Measurements from ENCODE around the gene DBNL. TPM values are rescaled to one million over a fixed set of nuclear protein-coding genes. Genes with fewer than 3 reads are reported as not detected.
"Not testable (repeated sequence)": the region's sequence is repeated elsewhere in the genome, so short reads cannot be mapped to it uniquely, and the experiment has no call there.

The DBNL gene
- total and polyA plus RNA-seq, 4 donors = 80.1 to 105 (median 93.8) TPM

DNA sequence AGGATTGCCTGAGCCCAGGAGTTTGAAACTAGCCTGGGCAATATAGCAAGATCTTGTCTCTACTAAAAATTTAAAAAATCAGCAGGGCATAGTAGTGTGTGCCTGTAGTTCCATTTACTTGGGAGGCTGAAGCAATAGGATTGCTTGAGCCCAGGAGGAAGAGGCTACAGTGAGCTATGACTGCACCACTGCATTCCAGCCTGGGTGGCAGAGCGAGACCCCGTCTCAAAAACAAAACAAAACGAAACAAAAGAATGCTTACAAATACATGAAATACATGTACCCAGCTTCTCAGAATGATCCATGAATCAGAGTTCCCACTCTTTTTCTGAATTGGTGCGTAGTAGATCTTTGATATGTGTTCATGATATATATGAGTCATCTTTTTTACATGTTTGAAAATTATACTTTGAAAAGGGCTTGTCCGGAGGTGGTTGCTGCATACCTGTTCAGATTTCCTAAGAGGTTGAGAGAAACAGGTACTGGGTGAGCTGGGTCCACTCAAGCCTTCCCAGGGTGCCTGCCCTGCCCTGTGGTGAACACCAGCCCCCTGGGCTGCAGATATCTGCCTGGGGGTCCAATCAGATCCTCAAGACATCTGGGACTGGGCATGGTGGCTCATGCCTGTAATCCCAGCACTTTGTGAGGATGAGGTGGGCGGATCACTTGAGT, 21.6 kb upstream of the DBNL start:
- intact Hi-C loops (cut with DNase I); DNase-seq; H3K27me3 ChIP-seq (ENCODE audit: control insufficient read depth in 1 of 2, insufficient read depth in 2 of 2, low read length in 1 of 2); H3K36me3 ChIP-seq (ENCODE audit: control insufficient read depth in 1 of 2, insufficient read depth in 2 of 2, low read length in 1 of 2); H3K4me1 ChIP-seq (ENCODE audit: control insufficient read depth in 1 of 2, insufficient read depth in 2 of 2, low read length in 2 of 2); H3K27ac ChIP-seq (ENCODE audit: low read depth in 1 of 2, low read length in 2 of 2); H3K9me3 ChIP-seq (ENCODE audit: control insufficient read depth, low read length); H3K4me3 ChIP-seq (ENCODE audit: low read length in 2 of 2); ATAC-seq (ENCODE audit: low FRiP score): not testable (repeated sequence)
- 60 to 64% methylated on average over 6 of the region's 6 CpGs for WGBS, 2 donors

DNA sequence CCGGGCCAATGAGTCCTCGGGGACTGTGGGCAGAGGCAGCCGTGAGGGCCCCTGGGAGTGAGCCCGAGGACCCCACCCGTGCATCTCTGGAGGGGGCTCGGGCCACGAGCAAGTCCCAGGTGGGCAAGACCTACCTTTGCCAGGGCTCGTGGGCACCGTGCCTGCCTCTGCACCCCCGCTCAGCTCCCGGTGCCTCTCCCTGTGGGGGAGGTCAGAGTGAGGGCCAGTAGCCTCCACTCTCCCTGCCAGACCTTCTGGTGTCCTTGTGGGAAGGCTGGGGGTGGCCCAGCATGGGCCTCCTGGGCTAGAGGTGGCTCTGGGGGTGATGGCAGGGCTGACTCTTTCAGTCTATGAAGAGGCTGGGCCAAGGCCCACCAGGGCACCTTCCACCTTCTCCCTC, 15.1 kb upstream of the DBNL start:
- H3K4me1 ChIP-seq (ENCODE audit: control insufficient read depth in 1 of 2, insufficient read depth in 2 of 2, low read length in 2 of 2); H3K27me3 ChIP-seq (ENCODE audit: control insufficient read depth in 1 of 2, insufficient read depth in 2 of 2, low read length in 1 of 2); H3K27ac ChIP-seq (ENCODE audit: low read depth in 1 of 2, low read length in 2 of 2); H3K36me3 ChIP-seq (ENCODE audit: control insufficient read depth in 1 of 2, insufficient read depth in 2 of 2, low read length in 1 of 2); intact Hi-C loops (cut with DNase I); H3K4me3 ChIP-seq (ENCODE audit: low read length in 2 of 2); H3K9me3 ChIP-seq (ENCODE audit: control insufficient read depth, low read length); DNase-seq; ATAC-seq (ENCODE audit: low FRiP score): not testable (repeated sequence)
- WGBS, 2 donors = 90 to 93% methylated on average over 3 to 6 of the region's 11 CpGs

DNA sequence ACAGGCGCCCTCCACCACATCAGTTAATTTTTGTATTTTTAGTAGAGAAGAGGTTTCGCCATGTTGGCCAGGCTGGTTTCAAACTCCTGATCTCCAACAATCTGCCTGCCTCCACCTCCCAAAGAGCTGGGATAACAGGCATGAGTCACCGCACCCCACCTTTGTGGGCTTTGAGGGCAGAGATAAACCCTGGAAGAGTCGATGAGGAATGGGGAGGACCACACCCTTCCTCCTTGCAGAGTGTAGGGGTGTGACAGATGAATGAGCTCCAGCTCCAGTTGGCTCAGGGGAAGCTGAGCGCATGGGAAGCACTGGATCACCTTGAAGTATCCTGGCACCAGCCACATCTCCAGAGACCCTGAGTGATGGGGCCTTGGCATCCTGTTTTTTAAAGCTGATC, 14.5 kb upstream of the DBNL start:
- DNase-seq; H3K4me3 ChIP-seq (ENCODE audit: low read length in 2 of 2); intact Hi-C loops (cut with DNase I); H3K27me3 ChIP-seq (ENCODE audit: control insufficient read depth in 1 of 2, insufficient read depth in 2 of 2, low read length in 1 of 2); H3K27ac ChIP-seq (ENCODE audit: low read depth in 1 of 2, low read length in 2 of 2); H3K4me1 ChIP-seq (ENCODE audit: control insufficient read depth in 1 of 2, insufficient read depth in 2 of 2, low read length in 2 of 2); H3K9me3 ChIP-seq (ENCODE audit: control insufficient read depth, low read length); ATAC-seq (ENCODE audit: low FRiP score); H3K36me3 ChIP-seq (ENCODE audit: control insufficient read depth in 1 of 2, insufficient read depth in 2 of 2, low read length in 1 of 2): not testable (repeated sequence)
- 93 to 100% methylated on average over 3 to 4 of the region's 5 CpGs for WGBS, 2 donors

DNA sequence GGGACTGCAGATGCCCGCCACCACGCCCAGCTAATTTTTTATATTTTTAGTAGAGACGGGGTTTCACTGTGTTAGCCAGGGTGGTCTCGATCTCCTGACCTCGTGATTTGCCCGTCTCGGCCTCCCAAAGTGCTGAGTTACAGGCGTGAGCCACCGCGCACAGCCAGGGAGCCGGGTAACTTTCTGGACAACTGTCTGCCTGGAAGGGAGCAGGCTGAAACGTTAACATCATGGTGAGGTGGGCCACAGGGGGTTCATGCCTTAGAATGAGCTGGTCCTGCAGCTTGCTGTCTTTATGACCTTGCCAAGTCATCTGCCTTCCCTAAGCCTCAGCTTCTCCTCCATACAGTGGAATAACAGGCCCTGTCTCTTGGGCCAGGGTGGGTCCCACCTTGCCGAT, 13.2 kb upstream of the DBNL start:
- H3K36me3 ChIP-seq (ENCODE audit: control insufficient read depth in 1 of 2, insufficient read depth in 2 of 2, low read length in 1 of 2); H3K4me3 ChIP-seq (ENCODE audit: low read length in 2 of 2); intact Hi-C loops (cut with DNase I); DNase-seq; ATAC-seq (ENCODE audit: low FRiP score); H3K27ac ChIP-seq (ENCODE audit: low read depth in 1 of 2, low read length in 2 of 2); H3K27me3 ChIP-seq (ENCODE audit: control insufficient read depth in 1 of 2, insufficient read depth in 2 of 2, low read length in 1 of 2); H3K9me3 ChIP-seq (ENCODE audit: control insufficient read depth, low read length); H3K4me1 ChIP-seq (ENCODE audit: control insufficient read depth in 1 of 2, insufficient read depth in 2 of 2, low read length in 2 of 2): not testable (repeated sequence)
- 83 to 87% methylated on average over 12 of the region's 13 CpGs for WGBS, 2 donors

DNA sequence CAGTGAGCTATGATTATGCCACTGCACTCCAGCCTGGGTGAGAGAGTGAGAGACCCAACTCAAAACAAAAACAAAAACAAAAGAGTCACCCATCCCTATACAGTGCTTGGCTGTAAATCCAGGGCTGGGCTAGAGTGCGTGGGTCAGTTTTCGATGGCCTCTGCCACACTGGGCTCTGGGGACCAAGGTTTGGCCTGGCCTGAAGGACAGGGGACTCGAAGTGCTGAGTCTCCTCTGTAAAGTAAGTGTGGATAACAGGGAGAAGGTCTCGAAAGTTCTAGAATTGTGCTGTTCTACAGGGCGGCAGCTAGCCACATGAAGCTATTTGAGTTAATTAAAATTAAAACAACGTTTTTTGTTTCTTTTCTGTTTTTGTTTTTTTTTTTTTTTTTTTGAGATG, 12.5 kb upstream of the DBNL start:
- H3K27me3 ChIP-seq (ENCODE audit: control insufficient read depth in 1 of 2, insufficient read depth in 2 of 2, low read length in 1 of 2); H3K4me3 ChIP-seq (ENCODE audit: low read length in 2 of 2); ATAC-seq (ENCODE audit: low FRiP score); DNase-seq; H3K4me1 ChIP-seq (ENCODE audit: control insufficient read depth in 1 of 2, insufficient read depth in 2 of 2, low read length in 2 of 2); H3K36me3 ChIP-seq (ENCODE audit: control insufficient read depth in 1 of 2, insufficient read depth in 2 of 2, low read length in 1 of 2); intact Hi-C loops (cut with DNase I); H3K9me3 ChIP-seq (ENCODE audit: control insufficient read depth, low read length); H3K27ac ChIP-seq (ENCODE audit: low read depth in 1 of 2, low read length in 2 of 2): not testable (repeated sequence)
- WGBS, 2 donors = 80 to 82% methylated on average over 6 of the region's 6 CpGs

DNA sequence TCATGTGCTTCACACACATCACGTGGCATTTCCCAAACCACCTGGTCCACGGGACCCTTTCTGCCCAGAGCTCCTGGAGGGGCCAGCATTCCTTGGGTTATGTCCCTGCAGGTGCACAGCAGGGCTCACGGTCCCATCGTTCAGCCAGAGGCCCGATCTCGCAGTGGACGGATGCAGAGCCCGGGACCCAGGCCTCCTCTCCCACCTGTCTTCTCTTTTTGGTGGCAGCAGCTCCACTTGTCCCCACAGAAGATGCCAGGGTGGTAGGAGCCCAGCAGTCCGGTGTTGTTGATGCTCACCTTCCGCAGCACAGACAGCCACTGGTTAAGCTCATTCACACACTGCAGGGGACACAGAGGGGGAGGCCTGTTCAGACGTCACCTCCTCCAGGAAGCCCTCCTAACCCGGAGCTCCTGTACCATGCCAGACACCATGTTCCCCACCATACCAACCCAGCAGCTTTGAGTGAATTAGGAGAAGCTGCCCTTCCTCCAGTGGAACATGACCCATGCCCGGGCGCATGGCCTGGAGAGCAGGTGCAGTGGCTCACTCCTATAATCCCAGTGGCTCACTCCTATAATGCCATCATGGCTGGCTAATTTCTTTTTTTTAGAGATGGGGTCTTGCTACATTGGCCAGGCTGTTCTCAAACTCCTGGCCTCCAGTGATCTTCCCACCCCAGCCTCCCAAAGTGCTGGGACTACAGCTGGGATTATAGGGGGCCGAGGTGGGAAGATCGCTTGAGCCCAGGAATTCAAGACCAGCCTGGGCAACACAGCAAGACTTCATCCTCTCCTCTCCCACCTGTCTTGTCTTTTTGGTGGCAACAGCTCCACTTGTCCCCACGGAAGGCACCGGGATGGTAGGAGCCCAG, 10.3 kb upstream of the DBNL start:
- DNase-seq; H3K9me3 ChIP-seq (ENCODE audit: control insufficient read depth, low read length); H3K27ac ChIP-seq (ENCODE audit: low read depth in 1 of 2, low read length in 2 of 2); H3K27me3 ChIP-seq (ENCODE audit: control insufficient read depth in 1 of 2, insufficient read depth in 2 of 2, low read length in 1 of 2); ATAC-seq (ENCODE audit: low FRiP score); H3K4me3 ChIP-seq (ENCODE audit: low read length in 2 of 2); intact Hi-C loops (cut with DNase I); H3K4me1 ChIP-seq (ENCODE audit: control insufficient read depth in 1 of 2, insufficient read depth in 2 of 2, low read length in 2 of 2); H3K36me3 ChIP-seq (ENCODE audit: control insufficient read depth in 1 of 2, insufficient read depth in 2 of 2, low read length in 1 of 2): not testable (repeated sequence)
- WGBS, 2 donors = 87 to 91% methylated on average over 16 to 17 of the region's 18 CpGs

DNA sequence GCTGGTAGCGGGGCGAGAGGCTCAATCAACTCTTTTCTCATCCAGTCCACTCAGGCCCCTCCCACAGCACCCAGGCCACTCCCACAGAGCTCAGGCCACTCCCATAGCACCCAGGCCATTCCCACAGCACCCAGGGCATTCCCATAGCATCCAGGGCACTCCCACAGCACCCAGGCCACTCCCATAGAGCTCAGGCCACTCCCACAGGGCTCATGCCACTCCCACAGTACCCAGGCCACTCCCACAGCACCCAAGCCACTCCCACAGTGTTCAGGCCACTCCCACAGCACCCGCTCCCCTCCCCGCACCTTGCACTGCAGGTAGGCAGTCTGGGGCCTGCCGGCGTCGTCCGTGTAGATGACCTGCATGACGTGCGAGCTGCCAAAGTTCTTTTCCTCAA, 8.1 kb upstream of the DBNL start:
- H3K9me3 ChIP-seq (ENCODE audit: control insufficient read depth, low read length); H3K36me3 ChIP-seq (ENCODE audit: control insufficient read depth in 1 of 2, insufficient read depth in 2 of 2, low read length in 1 of 2); ATAC-seq (ENCODE audit: low FRiP score); H3K4me3 ChIP-seq (ENCODE audit: low read length in 2 of 2); H3K27ac ChIP-seq (ENCODE audit: low read depth in 1 of 2, low read length in 2 of 2); intact Hi-C loops (cut with DNase I); H3K4me1 ChIP-seq (ENCODE audit: control insufficient read depth in 1 of 2, insufficient read depth in 2 of 2, low read length in 2 of 2); H3K27me3 ChIP-seq (ENCODE audit: control insufficient read depth in 1 of 2, insufficient read depth in 2 of 2, low read length in 1 of 2): not testable (repeated sequence)
- 37 to 60% methylated on average over 7 to 10 of the region's 10 CpGs for WGBS, 2 donors
- peak in 1 of 2 donors; percentile 51 for DNase-seq

DNA sequence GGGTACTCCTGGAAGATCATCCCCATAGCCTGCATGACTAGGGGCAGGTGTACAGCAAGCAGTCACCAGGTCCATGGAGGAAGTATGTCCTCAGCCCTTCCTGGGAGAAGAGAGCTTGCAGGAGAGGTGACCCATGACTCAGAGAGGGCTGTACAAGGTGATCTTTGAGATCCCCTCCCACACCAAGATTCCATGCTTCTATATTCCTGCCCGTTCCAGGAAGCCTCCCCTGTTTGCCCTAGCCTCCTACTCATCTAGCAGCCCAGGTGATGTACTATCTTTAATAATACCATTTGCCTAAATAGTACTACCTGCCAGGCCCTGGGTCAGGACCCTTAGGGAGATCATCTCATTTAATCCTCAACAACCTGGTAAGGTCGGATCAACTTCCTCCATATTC, 6.6 kb upstream of the DBNL start:
- H3K27me3 ChIP-seq (ENCODE audit: control insufficient read depth in 1 of 2, insufficient read depth in 2 of 2, low read length in 1 of 2); H3K4me3 ChIP-seq (ENCODE audit: low read length in 2 of 2); H3K9me3 ChIP-seq (ENCODE audit: control insufficient read depth, low read length); H3K4me1 ChIP-seq (ENCODE audit: control insufficient read depth in 1 of 2, insufficient read depth in 2 of 2, low read length in 2 of 2); H3K36me3 ChIP-seq (ENCODE audit: control insufficient read depth in 1 of 2, insufficient read depth in 2 of 2, low read length in 1 of 2); intact Hi-C loops (cut with DNase I); ATAC-seq (ENCODE audit: low FRiP score); H3K27ac ChIP-seq (ENCODE audit: low read depth in 1 of 2, low read length in 2 of 2): not testable (repeated sequence)
- WGBS, 2 donors = 82 to 89% methylated on average over 2 of the region's 2 CpGs
- peak in 1 of 2 donors; percentile 2 for DNase-seq

DNA sequence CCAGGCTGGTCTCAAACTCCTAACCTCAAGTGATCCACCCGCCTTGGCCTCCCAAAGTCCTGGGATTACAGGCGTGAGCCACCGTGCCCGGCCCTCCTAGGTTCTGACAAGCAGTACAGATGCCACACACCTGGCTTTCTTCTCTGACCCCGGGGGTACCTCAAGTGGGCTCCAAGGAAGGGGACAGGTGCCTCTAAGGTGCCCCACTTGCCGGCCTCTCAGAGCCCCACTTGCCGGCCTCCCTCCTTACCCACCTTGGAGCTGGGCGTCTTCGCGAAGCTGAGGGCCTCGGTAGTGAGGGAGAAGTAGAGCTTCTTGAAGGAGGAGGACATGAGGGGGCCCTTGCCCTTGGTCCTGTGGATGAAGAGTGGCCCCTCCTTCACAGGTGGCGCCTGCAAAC, 5.9 kb upstream of the DBNL start:
- H3K27me3 ChIP-seq (ENCODE audit: control insufficient read depth in 1 of 2, insufficient read depth in 2 of 2, low read length in 1 of 2); DNase-seq; H3K4me3 ChIP-seq (ENCODE audit: low read length in 2 of 2); H3K27ac ChIP-seq (ENCODE audit: low read depth in 1 of 2, low read length in 2 of 2); H3K9me3 ChIP-seq (ENCODE audit: control insufficient read depth, low read length); intact Hi-C loops (cut with DNase I); H3K36me3 ChIP-seq (ENCODE audit: control insufficient read depth in 1 of 2, insufficient read depth in 2 of 2, low read length in 1 of 2); ATAC-seq (ENCODE audit: low FRiP score); H3K4me1 ChIP-seq (ENCODE audit: control insufficient read depth in 1 of 2, insufficient read depth in 2 of 2, low read length in 2 of 2): not testable (repeated sequence)
- 56 to 85% methylated on average over 2 to 7 of the region's 12 CpGs for WGBS, 2 donors

Data from aorta (tissue), 5 donors.